Neural cell (in vitro differentiated cells): ENCODE measurements around the gene GABBR2. TPM values are rescaled to one million over a fixed set of nuclear protein-coding genes. Genes with fewer than 3 reads are reported as not detected.

ENCODE experiments used
- H2AFZ ChIP-seq: fragments of 200-600, 300-800 bp; sonication (generic), shearing (Covaris generic); 2 replicates; pipeline ENCODE4 v1.6.0; 2014; ENCODE audit warnings: low read depth, mild to moderate bottlenecking, antibody characterized with exemption, low read length, moderate library complexity
- H3F3A ChIP-seq: fragments of 200-600 bp; shearing (Covaris generic); 2 replicates; pipeline ENCODE4 v1.6.1; 2016; ENCODE audit warnings: mild to moderate bottlenecking, moderate library complexity, mixed read lengths, antibody characterized with exemption, low read length; ENCODE audit not compliant: insufficient read depth, poor library complexity, severe bottlenecking
- H3K27ac ChIP-seq: fragments of 200-600, 300-800 bp; sonication (generic), shearing (Covaris generic); 2 replicates; pipeline ENCODE4 v1.5.1; 2014; ENCODE audit warnings: mild to moderate bottlenecking, low read length, moderate library complexity
- H3K27me3 ChIP-seq: fragments of 300-800, 200-600 bp; sonication (generic), shearing (Covaris generic); 2 replicates; pipeline ENCODE4 v1.6.0; 2014; ENCODE audit warnings: mild to moderate bottlenecking, low read depth, low read length, moderate library complexity; ENCODE audit not compliant: insufficient read depth
- H3K36me3 ChIP-seq: fragments of 300-800, 200-600 bp; sonication (generic), shearing (Covaris generic); 2 replicates; pipeline ENCODE4 v1.5.1; 2014; ENCODE audit warnings: mild to moderate bottlenecking, antibody characterized with exemption, low read length, moderate library complexity; ENCODE audit not compliant: insufficient read depth
- H3K4me2 ChIP-seq: fragments of 300-800, 200-600 bp; sonication (generic), shearing (Covaris generic); 2 replicates; pipeline ENCODE4 v1.6.0; 2014; ENCODE audit warnings: mild to moderate bottlenecking, low read length
- H3K4me3 ChIP-seq: fragments of 300-800, 200-600 bp; sonication (generic), shearing (Covaris generic); 2 replicates; pipeline ENCODE4 v1.5.1; 2014; ENCODE audit warnings: mild to moderate bottlenecking, low read length, moderate library complexity
- H3K79me2 ChIP-seq: fragments of 200-600 bp; shearing (Covaris generic); replicated peaks from 2 replicates; pipeline ENCODE4 v1.6.0; 2014; ENCODE audit warnings: mild to moderate bottlenecking, low read length, moderate library complexity; ENCODE audit not compliant: insufficient read depth
- H3K9ac ChIP-seq: fragments of 300-800, 200-600 bp; sonication (generic), shearing (Covaris generic); 2 replicates; pipeline ENCODE4 v1.6.1; 2016; ENCODE audit warnings: mild to moderate bottlenecking, low read length, mixed read lengths
- H3K9me2 ChIP-seq: fragments of 200-600 bp; shearing (Covaris generic); 2 replicates; pipeline ENCODE4 v1.6.1; 2016; ENCODE audit warnings: mild to moderate bottlenecking, low read length, mixed read lengths; ENCODE audit not compliant: insufficient read depth
- H3K9me3 ChIP-seq: fragments of 200-600, 300-800 bp; sonication (generic), shearing (Covaris generic); 2 replicates; pipeline ENCODE4 v1.6.1; 2016; ENCODE audit warnings: mild to moderate bottlenecking, mixed run types, low read length, moderate library complexity, mixed read lengths
- H4K20me1 ChIP-seq: fragments of 200-600 bp; shearing (Covaris generic); 2 replicates; pipeline ENCODE4 v1.6.1; 2016; ENCODE audit warnings: mild to moderate bottlenecking, mixed run types; ENCODE audit not compliant: insufficient read depth
- CTCF ChIP-seq: fragments of 450-650 bp; IDR thresholded peaks from 2 replicates; pipeline ENCODE4 v1.5.1; 2014; ENCODE audit warnings: antibody characterized with exemption, mild to moderate bottlenecking, moderate library complexity; ENCODE audit not compliant: poor library complexity, severe bottlenecking
- EP300 ChIP-seq: fragments of 450-650 bp; conservative IDR thresholded peaks from 2 replicates; pipeline ENCODE4 v1.6.1; 2014; ENCODE audit warnings: antibody characterized with exemption, mild to moderate bottlenecking, moderate library complexity; ENCODE audit not compliant: poor library complexity, severe bottlenecking
- EZH2 ChIP-seq: fragments of 200-600, 300-800 bp; shearing (Covaris generic), sonication (generic); IDR thresholded peaks from 2 replicates; pipeline ENCODE4 v1.6.1; 2014; ENCODE audit warnings: antibody characterized with exemption, low read length, borderline replicate concordance, mild to moderate bottlenecking; ENCODE audit not compliant: insufficient read depth, poor library complexity, severe bottlenecking
- MXI1 ChIP-seq: fragments of 450-650 bp; conservative IDR thresholded peaks from 2 replicates; pipeline ENCODE4 v1.6.1; 2014; ENCODE audit warnings: antibody characterized with exemption, mild to moderate bottlenecking; ENCODE audit not compliant: poor library complexity, severe bottlenecking
- RAD21 ChIP-seq: fragments of 450-650 bp; conservative IDR thresholded peaks from 2 replicates; pipeline ENCODE4 v1.6.1; 2014; ENCODE audit warnings: antibody characterized with exemption, mild to moderate bottlenecking, moderate library complexity
- REST ChIP-seq: IDR thresholded peaks from 2 replicates; pipeline ENCODE4 v1.6.1; 2012; ENCODE audit warnings: borderline replicate concordance
- SMC3 ChIP-seq: fragments of 450-650 bp; conservative IDR thresholded peaks from 2 replicates; pipeline ENCODE4 v1.6.1; 2014; ENCODE audit warnings: antibody characterized with exemption, mild to moderate bottlenecking, moderate library complexity; ENCODE audit not compliant: poor library complexity
- TAF1 ChIP-seq: IDR thresholded peaks from 2 replicates; pipeline ENCODE4 v1.6.1; 2012; ENCODE audit warnings: low read depth
- polyA plus RNA-seq: library from polyadenylated mRNA; depleted of rRNA; stranded (reverse); fragments of >200 nt; gene quantifications from 2 replicates; pipeline ENCODE4 v1.2.3, GENCODE V29; 2014

The GABBR2 gene
- polyA plus RNA-seq, 1 donor from 2014 or later: 7.1 TPM

DNA sequence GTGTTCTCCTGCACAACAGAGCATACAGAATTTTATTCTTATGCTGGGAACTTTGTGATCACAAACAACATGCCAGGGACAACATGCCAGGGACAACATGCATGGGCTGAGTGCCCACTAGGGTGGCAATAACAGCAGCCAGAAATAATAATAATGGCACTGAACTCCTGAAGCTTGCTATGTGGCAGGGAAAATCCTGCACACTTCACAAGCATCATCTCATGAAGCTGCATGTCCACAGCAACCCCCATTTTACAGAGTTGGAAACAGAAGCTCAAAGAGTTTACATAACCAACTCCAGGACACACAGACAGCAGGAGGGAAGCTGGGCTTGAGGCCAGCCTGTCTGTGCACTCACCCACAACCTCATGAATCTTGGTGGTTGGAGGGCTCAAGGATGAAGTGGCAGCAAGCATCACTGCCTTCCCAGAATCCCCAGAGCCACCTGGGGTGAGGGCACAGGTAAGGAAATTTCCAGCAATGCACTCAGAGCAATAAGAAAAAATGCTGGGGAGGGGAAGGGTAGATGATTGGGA lies 111.4 kb downstream of the GABBR2 start:
- no peak overlapping the region for H3K27ac ChIP-seq

DNA sequence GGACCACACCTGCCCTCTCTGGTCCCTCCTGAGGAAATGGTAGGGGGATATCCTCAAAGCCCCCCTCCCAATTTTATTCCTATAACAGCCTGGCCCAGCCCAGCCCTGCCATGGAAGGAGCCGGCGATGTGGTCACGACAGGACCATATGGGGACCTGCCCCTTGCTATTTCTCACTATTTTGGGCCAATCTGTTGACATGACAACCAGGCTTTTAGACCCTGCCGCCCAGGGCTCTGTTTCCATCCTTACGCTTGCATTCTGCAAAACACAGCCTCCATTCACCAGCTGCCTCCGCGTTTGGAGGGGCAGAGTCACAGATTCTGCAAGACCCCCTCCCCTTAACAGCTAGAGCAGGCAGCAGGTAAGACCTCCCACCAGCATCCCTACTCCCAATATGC lies 112.2 kb downstream of the GABBR2 start:
- H2AFZ ChIP-seq: no peak overlapping the region
- no peaks in the 10 kb centered on the region for H4K20me1 ChIP-seq
- H3K36me3 ChIP-seq: no peaks in the 10 kb centered on the region

More for the DNA sequence above, 111.4 kb downstream of the GABBR2 start:
- Histone ChIP-seq H3K79me2 (no peaks in the 10 kb centered on the region), H3K4me2 (no peak overlapping the region), H3F3A (no peaks in the 10 kb centered on the region), H4K20me1 (no peaks in the 10 kb centered on the region), H3K9me3 (no peaks in the 10 kb centered on the region), H3K27me3 (no peaks in the 10 kb centered on the region), H3K4me3 (no peak overlapping the region), H3K9me2 (no peaks in the 10 kb centered on the region), H3K9ac (no peak overlapping the region), H2AFZ (no peak overlapping the region), H3K36me3 (no peaks in the 10 kb centered on the region)
- TF ChIP-seq EZH2: no peak
- no peak for TF ChIP-seq CTCF
- no peak for TF ChIP-seq MXI1
- TF ChIP-seq RAD21: no peak

More for the DNA sequence above, 112.2 kb downstream of the GABBR2 start:
- Histone ChIP-seq H3K27ac (no peak overlapping the region), H3K79me2 (no peaks in the 10 kb centered on the region), H3F3A (no peaks in the 10 kb centered on the region), H3K4me2 (no peak overlapping the region), H3K9ac (no peak overlapping the region), H3K27me3 (no peaks in the 10 kb centered on the region), H3K4me3 (no peak overlapping the region), H3K9me2 (no peaks in the 10 kb centered on the region), H3K9me3 (no peaks in the 10 kb centered on the region)
- no peak for TF ChIP-seq MXI1
- no peak for TF ChIP-seq REST
- no peak for TF ChIP-seq EP300
- TF ChIP-seq CTCF: no peak
- no peak for TF ChIP-seq SMC3
- TF ChIP-seq TAF1: no peak
